Fibroblast of peridontal ligament (primary cell): ENCODE measurements around the gene SYTL2.
A peak's percentile ranks its signal among the peaks of the same experiment; 100 is the strongest.
"Not testable (repeated sequence)": the region's sequence is repeated elsewhere in the genome, so short reads cannot be mapped to it uniquely, and the experiment has no call there.

ENCODE experiments used
- DNase-seq: peaks from one replicate; pipeline ENCODE4 v3.0.0-alpha.2; 2010; ENCODE audit errors: extremely low read depth

The SYTL2 gene, protein sequence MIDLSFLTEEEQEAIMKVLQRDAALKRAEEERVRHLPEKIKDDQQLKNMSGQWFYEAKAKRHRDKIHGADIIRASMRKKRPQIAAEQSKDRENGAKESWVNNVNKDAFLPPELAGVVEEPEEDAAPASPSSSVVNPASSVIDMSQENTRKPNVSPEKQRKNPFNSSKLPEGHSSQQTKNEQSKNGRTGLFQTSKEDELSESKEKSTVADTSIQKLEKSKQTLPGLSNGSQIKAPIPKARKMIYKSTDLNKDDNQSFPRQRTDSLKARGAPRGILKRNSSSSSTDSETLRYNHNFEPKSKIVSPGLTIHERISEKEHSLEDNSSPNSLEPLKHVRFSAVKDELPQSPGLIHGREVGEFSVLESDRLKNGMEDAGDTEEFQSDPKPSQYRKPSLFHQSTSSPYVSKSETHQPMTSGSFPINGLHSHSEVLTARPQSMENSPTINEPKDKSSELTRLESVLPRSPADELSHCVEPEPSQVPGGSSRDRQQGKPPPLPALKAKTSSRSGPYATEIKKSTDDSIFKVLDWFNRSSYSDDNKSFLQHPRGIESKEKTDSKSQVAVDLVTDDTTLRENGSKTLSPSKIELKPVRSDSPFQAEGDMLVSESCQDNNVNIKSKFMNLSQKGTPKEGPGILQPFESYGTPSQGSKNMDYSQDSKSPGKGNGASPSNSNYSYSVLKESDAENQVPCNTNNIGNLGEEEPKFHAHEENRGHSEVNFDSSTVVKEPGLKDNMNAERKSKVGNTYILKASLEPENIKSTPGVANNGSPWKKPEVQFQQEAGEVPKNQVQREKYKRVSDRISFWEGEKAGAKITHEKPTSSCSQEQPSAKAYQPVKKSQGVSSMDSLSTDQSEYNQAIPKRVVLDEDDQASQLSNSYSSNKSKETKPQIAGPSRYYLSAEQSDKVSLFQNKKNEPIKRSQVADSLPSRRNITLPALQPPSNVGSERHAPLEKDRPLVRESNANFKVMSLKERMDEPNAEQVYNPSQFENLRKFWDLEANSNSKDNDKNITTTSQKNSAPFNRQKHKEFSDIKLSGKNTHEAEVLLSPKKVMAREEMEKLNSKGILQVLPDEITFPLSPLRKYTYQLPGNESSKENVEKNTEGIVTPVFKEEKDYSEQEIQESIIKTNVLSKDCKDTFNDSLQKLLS (N-terminal part only)

DNA sequence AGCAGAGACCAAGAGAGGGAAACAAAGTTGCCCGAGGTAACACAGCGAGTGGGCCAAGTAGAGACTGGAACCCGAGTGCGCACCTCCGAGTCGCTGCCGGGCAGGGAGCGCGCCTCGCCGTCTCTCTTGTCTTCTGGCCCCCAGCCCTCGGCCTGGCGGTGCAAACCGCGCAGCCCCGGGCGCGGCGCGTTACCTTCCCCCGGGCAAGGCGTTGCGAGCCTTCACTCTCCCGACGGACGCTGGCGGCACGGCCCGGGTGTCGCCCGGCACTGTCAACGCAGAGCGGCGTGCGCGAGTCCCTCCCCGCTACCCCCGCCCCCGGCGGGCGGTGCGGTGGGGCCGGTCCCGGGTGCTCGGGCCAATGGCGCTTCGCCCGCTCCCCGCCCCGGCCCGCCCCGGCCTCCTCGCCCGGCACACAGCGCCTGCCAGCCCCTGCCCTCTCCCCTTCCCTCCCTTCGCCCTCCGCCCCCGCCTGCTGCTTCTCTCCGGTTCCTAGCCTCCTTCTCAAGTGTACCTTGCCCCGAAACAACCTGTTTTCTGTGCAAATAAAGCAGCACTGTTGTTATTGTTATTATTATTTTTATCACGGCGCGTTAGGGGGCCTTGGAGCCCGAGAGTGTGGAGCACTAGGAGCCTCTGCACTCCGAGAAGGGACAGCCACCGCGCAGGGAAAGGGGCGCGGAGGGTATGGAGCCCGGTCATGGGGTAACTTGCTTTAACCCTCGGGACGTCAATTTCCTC lies at the start of gene SYTL2:
SYTL2 (minus strand) TSS at position 271 of the 741 bp plus-strand sequence. CDS start 53,416 bp downstream, outside the sequence.
- no peak for DNase-seq

GRCh38 chr11:85859541-85859940 lies 48.6 kb upstream of the SYTL2 start:
- DNase-seq, result not testable (repeated sequence)

DNA sequence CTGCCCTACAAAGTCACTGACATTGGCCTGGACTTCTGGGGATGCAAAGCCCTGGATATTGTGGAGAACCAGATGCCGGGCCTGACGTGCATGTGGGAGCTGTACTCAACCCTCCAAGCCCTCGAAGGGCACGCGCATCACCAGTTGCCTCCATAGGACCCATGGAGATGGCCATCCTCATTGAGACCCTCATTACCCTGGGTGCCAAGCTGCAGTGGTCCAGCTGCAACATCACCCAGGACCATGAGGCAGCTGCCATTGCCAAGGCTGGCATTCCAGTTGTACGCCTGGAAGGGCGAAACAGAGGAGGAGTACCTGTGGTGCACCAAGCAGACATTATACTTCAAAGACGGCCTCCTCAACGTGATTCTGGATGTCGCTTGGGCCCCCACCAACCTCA lies 46.2 kb upstream of the SYTL2 start:
- no peak for DNase-seq

DNA sequence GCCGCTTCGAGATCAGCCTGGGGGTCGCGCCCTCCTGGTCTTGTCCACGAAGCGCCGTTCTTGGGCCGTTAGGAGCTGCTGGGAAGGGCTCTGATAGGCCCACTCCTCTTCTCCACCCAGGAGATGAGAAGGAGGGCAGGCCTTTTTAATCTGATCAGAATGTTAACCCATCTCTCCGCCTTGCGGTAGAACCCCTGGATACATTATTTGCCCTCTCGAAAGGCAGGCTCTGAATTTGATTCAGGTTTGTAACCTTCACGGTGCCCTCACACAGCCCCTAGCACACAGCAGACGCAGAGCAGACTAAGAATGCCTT lies 44.4 kb upstream of the SYTL2 start, which contains the start of gene CCDC83:
CCDC83 (plus strand) TSS at position 43 of the 316 bp plus-strand sequence. CDS start 9,741 bp downstream, outside the sequence.
- DNase-seq, result no peak

- DNase-seq, result peak; percentile 84
These were observed 43.8 kb upstream of the SYTL2 start for GRCh38 chr11:85854557-85855340.

DNA sequence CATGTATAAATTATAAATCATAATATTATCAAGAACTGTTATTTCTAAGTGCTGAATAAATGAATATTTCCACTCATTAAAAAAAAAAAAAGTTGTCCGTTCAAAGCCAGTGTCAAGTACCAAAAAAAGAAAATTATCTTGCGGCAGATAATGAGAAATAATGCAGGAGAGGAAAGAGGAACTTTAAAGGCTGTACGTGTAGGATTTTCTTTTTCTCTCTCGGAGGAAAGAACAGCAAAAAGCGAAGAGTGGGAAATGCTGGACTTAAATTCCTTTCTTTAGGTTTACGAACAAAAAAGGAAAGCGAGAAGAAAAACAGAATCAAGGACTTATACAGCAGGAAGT lies 43.2 kb upstream of the SYTL2 start:
- DNase-seq, result no peak

- DNase-seq, result not testable (repeated sequence)
These were observed 42.6 kb upstream of the SYTL2 start for GRCh38 chr11:85853541-85853940.

DNA sequence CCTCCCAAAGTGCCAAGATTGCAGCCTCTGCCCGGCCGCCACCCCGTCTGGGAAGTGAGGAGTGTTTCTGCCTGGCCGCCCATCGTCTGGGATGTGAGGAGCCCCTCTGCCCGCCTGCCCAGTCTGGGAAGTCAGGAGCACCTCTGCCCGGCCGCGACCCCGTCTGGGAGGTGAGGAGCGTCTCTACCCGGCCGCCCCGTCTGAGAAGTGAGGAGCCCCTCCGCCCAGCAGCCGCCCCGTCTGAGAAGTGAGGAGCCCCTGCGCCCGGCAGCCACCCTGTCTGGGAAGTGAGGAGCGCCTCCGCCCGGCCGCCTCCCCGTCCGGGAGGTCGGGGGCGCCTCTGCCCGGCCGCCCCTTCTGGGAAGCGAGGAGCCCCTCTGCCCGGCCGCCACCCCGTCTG lies 41.8 kb upstream of the SYTL2 start:
- not testable (repeated sequence) for DNase-seq

DNA sequence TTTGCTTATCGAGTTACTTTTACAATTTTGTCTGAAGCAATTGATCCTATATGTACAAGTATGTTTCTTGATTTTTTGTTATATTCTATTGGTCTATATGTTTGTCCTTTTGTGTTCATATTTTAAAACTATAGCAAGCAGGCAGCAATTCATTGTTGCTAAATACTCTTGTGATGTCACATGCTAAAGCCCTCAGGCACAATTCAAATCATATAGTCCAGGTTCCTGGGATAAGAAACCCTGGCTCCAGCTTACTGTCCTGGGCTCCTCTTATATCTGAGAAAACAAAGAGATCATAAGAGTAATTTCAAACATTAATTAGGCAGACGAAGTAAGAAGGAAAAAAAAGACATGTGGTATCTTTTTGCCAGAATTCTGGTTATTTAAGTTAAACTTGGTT lies 37.6 kb upstream of the SYTL2 start:
- DNase-seq, result no peak

- no peak for DNase-seq
These were observed 37.1 kb upstream of the SYTL2 start for GRCh38 chr11:85848006-85848405.

DNA sequence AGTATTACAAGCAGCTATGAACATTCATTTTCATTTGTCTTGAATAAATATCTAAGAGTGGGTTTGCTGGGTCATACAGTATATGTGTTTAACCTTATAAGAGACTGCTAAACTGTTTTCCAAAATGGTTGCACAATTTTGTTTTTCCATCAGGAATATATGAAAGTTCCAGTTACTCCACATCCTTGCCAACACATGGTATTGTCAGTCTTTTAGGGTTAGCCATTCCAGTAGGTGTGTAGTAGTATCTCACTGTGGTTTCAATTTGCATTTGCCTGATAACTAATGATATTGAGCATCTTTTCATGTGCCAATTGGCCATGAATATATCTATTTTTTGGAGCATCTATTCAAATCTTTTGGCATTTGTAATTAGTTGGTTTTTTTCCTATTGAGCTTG lies 36.5 kb upstream of the SYTL2 start:
- DNase-seq, result no peak

GRCh38 chr11:85845124-85845631 lies 34.2 kb upstream of the SYTL2 start:
- DNase-seq, result no peak

GRCh38 chr11:85844439-85845123 lies 33.6 kb upstream of the SYTL2 start:
- DNase-seq, result peak; percentile 41

DNA sequence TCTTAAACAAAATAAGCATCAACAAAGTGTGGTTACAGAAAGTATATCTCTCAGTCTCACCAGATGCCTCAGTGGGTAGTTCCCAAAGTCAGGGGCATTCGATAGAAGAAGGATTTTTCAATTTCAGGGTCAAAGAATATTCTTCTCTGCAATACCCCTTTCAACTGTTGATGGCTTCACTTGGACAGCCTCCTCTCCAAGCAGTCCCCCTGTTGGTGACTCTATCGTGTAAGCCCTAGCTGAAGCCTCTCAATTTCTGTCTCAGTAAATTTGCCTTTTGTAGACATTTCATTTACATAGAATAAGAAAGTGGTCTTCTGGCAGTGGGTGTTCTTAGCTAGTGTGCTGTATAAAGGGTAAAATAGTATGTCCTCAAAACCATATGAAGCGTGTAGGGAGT lies 33.0 kb upstream of the SYTL2 start:
- DNase-seq, result no peak

DNA sequence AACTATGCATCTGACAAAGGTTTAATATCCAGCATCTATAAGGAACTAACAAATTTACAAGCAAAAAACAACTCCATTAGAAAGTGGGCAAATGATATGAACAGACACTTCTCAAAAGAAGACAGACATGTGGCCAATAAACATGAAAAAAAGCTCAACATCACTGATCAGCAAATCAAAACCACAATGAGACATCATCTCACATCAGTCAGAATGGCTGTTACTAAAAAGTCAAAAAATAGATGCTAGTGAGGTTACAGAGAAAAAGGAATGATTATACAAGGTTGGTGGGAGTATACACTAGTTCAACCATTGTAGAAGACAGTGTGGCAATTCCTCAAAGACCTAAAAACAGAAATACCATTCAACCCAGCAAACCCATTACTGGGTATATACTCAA lies 30.0 kb upstream of the SYTL2 start:
- not testable (repeated sequence) for DNase-seq

- DNase-seq, result no peak
These were observed 24.8 kb upstream of the SYTL2 start for GRCh38 chr11:85835729-85836128.

DNA sequence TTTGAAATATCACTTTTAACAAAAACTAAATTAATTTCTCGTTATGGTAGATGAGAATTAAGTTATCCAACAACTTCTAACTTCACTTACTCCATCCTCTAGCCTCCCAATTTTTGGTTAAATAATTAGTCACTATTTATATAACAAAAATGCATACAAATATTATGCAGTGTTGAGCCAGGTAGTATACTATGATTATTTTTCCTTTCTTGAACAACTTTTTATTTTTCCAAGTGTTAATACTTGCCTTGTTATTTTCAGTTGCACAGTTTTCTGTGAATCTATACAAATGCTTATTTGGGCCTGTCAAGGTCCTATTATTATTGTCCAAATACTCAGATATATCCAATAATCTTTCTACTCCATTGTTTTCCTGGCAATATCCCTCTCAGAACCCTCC lies 24.3 kb upstream of the SYTL2 start:
- DNase-seq, result no peak

DNA sequence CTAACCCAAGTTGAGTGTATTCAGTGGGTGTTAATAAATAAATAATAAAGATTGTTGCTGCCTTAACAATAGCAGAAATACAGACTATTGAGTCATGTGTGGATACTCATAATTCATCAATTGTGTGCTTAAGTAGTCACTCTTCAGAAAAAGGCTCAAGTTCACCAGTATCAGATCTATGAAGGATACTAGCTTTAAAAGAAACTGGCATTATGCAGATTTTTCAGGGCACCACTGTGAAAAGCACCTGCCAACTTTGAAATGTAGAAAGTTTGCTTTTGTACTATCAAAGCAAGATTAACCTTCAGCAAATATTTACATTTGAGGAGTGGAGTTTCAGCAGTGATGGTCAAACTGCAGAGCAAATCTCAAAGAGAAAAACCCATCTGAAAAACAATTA lies 20.1 kb upstream of the SYTL2 start:
- DNase-seq, result no peak

DNA sequence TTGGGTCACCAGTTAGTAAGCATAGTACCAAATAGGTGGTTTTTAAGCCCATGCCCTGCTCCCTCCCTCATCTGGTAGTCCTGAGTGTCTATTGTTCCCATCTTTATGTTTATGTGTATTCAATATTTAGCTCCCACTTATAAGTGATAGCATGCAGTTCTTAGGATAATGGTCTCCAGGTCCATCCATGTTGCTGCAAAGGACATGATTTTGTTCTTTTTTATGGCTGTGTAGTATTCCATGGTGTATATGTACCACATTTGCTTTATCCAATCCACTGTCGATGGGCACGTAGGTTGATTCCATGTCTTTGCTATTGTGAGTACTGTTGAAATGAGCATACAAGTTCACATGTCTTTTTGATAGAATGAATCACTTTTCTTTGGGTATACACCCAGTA lies 18.2 kb upstream of the SYTL2 start:
- DNase-seq, result no peak

DNA sequence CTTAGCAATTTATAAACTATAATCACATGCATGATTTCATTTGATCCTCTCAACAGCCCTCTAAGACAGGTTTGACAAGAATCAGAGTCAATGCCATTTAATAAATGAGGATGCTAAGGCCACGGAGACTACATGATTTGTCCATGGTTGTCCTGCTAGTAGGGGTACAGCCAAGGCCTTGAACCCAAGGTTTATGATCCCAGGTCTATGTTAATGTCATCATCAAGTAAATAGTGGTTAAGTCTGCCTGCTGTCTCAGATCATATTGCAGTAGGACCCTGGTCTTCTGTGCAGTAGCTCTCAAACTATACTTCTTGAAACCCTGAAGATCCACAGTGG lies 17.7 kb upstream of the SYTL2 start:
- no peak for DNase-seq
